T47D (cell line): ENCODE data around the gene MEG3.
A peak's percentile ranks its signal among the peaks of the same experiment; 100 is the strongest.

Experiments
- DNase-seq, 2 experiments: peaks; one replicate each; pipeline versions ENCODE4 v3.0.0 to v3.0.0-alpha.2; 2011 to 2012; ENCODE audit warnings: low read depth in 1 of 2, low spot score in 1 of 2
- JUND ChIP-seq: IDR thresholded peaks from 2 replicates; pipeline ENCODE4 v1.6.1; 2012; ENCODE audit warnings: low read depth
- in situ Hi-C: cut with HindIII; loops from 2 replicates; pipeline ENCODE4 v1.10.0; 2016; ENCODE audit warnings: low sequenced_read_pairs, low pct_unique_long_range_greater_than_20kb

The MEG3 gene

DNA sequence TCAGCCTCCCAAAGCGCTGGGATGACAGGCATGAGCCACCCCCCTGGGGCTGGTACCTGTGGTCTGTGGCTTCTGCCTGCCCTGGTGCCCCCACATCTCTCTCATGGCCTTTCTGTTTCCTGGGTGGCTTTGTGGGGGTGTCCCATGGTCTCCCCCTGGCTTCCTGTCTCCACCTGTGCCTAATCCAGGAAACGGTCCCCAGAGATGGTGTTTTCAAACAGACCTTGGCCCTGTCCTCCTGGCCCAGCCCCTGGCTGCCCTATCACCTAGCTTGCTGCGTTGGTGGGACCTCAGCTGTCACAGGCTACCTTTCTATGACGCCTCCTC, 18.1 kb downstream of the MEG3 start:
- in situ Hi-C loops, result no loop called here
- no peak for TF ChIP-seq JUND
- no peak for DNase-seq

DNA sequence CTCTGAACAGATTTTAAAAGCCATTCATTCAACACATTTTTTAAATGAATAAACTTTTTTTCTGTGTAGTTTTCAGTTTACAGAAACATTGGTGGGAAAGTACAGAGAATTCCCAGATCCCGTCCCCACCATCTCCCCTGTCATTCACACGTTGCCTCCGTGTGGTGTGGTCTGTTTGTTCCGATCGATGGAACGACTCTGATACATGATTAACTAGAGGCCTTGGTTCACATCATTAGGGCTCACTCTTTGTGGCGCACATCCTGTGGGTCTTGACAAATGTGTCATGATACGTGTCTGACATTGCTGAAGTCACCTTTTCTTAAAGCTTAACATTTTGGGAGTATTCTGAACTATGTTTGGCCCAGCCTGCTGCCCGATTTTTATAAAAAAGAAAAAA, 18.5 kb downstream of the MEG3 start:
- in situ Hi-C loops, result no loop called here
- DNase-seq, result no peak
- no peak for TF ChIP-seq JUND

DNA sequence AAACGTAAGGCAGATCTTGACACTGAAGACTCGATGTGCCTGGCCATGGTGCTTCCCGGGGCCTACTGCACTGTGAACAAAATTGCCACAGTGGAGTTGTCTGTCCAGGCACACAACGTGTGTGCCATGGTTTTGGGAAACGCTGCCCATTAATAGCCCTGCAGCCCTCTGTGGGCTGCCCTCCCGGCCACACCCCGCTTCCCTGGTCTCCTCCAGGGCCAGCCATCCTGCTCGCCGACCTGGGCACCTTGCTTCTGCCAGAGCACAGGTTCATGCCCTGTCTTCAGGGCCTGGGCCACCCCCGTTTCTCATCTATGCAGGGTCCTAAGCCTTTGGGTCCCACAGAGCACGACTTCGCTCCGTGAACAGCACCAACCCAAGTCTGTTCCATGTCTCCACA, 18.9 kb downstream of the MEG3 start:
- in situ Hi-C loops, result no loop called here
- TF ChIP-seq JUND, result no peak
- DNase-seq, result no peak

DNA sequence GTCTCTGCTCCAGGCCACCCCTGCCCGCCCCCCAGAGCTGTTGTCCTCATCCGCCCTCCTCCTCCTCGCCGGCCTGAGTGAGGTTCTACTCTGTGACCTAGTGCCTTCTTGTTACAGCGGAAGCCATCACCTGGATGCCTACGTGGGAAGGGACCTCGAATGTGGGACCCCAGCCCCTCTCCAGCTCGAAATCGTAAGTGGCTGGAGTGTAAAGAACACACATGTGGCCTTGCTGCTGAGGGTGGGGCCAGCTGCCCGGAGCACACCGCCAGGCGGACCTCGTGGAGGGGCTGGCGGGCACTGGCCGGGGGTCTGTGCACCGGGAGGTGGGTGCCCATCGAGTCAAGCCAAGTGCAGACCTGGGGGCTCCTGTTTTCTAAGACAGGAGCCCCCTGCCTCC, 19.4 kb downstream of the MEG3 start:
- in situ Hi-C loops, result no loop called here
- TF ChIP-seq JUND, result no peak
- no peak for DNase-seq

DNA sequence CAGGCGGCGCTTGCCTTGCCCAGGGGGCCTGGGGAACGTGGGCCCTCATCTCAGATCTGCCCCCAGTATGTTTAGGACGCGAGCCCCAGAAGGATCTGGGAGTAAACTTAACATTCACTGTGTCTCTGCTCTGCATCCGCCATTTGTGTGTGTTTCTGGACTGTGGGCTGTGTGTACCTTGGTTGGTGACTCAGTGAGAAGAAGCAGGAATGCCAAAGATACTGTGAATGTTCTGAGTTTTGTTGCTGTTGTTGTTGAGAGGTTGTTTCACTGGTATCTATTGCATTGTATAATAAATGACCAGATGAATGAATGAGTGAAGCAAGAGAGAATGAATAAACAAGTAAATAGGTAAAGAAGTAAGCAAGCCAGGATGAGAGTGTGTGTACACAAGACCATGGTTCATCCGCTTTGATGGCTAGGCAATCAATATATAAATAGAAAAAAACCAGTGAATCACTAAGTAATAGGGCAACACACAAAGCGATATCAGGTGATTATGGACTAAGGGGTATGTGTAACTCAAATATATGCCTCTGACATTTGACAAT, 20.5 kb downstream of the MEG3 start:
- TF ChIP-seq JUND, result no peak
- no peak for DNase-seq
- in situ Hi-C loops, result no loop called here

DNA sequence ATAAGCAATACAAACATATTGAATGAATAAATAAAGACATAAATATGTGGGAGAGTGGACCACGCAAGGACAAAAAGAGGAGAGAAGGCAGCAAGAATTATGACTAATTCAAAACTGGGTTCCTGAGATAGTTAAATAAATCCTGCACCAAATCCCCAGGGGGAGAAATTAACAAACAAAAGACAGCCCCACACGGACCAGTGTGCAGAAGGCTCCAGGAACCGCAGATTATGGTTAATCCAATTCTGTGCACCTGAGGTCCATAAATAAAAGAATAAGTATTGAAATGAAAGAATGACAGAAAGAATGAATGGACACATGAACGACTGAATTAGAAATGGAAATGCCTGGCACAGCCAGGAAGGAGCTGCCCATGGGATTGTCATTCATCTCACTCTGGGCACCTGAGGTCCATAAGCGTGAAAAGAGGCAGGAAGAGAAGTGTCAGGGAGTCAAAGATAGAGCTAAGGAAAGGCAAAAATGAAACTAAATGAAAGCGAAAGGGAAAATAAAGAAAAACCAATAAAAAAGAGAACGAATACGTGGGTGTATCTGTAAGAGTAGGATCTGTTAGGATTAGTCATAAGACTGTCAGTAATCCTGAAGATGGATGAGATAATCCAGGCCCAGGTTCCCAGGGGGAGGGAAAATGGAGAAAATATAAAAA, 23.3 kb downstream of the MEG3 start:
- no peak for DNase-seq

DNA sequence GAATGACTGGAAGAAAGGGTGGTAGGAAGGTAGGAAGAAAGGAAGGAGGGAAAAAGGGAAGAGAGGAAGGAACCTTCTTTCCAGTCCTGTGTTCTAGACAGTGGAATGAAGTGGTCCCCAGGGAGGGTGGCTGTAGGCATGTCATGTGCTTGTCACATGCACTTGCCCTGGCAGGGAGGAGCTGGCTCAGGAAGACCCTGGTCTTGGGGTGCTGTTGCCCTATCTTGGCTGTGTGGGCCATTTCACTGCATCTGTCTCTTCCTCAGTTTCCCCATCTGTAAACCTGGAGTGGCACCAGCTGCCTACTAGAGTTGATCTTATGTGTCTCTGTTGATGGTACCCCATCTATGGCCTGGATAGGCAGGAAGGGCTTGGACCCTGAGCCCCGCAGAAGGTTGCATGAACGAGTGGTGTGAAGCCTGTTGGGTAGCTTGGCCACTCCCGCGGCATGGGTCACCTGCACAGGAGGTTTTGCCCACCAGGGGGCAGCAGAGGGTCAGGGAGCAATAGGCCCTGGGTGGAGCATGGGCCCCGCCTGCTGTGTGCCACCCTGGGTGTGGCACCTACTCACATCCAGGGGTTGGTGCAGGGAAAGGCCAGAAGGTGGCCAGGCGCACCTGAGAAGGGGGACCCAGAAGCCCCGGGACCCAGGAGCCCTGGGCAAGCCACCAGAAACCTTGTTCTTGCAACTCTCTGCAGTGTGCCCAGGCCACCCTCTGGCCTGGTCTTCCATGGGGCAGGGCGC, 25.1 kb downstream of the MEG3 start:
- peak; percentile 63 to 84 for DNase-seq
- in situ Hi-C loops, result no loop called here
- TF ChIP-seq JUND, result no peak

More for the DNA sequence above, 23.3 kb downstream of the MEG3 start:
- no peak for TF ChIP-seq JUND
- in situ Hi-C loops, result no loop called here

DNA sequence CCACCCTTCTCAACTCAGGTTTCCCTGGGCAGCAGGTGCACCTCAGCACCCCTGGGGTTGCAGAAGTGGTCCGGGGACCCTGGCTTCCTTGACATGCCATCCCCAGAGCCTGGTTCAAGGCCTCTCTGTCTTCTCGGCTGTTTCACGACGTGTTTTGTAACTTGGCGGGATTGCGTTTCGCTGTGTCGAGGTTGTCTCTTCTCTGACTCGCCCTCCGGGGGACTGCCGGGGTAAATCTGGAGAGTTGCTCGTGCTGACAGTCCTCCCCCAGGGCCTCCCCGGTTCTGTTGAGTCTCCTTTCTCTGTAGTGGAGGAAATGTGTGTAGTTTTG, 25.6 kb downstream of the MEG3 start:
- in situ Hi-C loops, result no loop called here
- DNase-seq, result no peak
- TF ChIP-seq JUND, result no peak

DNA sequence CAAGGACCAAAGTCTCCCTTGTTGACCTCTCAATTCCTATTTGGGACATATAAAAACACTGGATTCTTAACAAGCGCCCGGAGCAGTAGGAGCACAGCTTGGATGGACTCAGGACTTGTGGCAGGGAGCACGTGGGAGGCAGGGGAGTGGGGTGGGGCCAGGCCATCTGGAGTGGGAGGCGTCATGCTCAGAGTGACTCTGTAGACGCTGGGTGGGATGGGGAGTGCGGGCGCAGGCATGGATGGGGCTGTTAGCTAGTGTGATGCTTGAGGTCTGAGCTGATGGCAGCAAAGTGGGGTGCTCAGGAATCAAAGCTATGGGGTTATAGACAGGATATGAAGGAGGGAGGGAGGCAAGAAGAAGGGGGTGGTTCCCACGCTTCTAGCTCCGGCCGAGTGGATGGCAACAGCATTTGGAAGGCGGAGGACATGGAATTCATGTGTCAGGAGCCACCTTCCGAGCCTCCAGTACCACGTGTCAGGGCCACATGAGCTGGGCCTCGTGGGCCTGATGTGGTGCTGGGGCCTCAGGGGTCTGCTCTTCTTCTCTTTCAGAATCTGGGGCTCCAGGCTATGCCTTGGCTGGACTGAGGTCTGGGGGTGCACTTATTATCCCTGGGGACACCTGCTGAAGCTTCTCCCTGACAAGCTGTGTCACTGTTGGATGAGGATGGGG, 26.2 kb downstream of the MEG3 start:
- TF ChIP-seq JUND, result no peak
- no peak for DNase-seq
- in situ Hi-C loops, result no loop called here

DNA sequence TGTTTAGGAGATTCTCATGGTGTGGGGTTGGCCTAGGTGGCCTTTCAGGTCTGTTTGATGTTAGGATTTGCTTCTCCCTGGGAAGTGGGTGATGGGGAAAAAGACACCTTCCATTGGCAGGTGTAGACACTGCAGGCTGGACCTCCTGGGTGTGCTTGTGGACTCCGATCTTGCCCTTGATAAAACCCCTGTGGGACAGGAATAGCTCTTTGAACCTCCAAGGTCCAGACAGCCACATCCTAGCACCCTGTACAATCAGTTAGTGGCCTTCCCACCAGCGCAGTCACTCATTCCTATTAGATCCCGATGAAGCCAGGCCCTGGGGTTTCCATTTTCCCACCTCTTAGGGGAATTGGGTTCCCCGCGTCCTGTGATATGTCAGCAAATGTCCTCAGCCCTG, 28.5 kb downstream of the MEG3 start:
- TF ChIP-seq JUND, result no peak
- in situ Hi-C loops, result no loop called here
- no peak for DNase-seq

DNA sequence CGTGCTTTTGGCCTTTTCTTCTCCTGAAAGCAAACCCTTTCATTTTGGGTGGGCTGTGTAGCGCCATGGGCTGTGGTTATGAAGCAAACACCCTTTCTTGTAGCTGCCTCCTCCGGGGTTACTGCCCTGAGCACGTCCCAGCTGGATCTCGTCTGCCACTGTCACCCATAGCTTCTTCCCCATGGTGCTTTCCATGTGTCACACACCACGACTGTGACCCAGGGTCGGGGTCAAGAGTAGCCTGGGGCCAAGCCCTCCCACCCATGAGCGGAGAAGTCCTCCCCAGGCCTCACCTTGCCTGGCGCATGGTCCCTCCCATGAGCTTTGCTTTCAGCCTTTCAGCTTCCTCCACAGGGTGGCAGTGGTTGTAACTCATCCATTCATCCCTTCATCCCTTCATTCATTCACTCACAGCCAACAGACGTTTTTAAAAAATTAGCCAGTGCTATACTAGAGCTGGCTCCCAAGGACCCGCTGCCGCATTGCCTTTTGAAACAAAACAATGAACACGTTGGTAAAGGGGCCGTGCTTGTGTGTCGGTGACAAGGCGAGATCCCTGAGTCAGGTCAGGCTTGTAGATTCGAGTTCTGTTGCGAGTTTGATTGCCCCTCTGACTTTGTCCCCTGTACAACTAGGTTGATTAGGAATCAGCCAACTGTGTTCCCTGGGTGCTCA, 29.5 kb downstream of the MEG3 start:
- in situ Hi-C loops, result no loop called here
- peak in 1 of 2 experiments; percentile 12 for DNase-seq
- no peak for TF ChIP-seq JUND

DNA sequence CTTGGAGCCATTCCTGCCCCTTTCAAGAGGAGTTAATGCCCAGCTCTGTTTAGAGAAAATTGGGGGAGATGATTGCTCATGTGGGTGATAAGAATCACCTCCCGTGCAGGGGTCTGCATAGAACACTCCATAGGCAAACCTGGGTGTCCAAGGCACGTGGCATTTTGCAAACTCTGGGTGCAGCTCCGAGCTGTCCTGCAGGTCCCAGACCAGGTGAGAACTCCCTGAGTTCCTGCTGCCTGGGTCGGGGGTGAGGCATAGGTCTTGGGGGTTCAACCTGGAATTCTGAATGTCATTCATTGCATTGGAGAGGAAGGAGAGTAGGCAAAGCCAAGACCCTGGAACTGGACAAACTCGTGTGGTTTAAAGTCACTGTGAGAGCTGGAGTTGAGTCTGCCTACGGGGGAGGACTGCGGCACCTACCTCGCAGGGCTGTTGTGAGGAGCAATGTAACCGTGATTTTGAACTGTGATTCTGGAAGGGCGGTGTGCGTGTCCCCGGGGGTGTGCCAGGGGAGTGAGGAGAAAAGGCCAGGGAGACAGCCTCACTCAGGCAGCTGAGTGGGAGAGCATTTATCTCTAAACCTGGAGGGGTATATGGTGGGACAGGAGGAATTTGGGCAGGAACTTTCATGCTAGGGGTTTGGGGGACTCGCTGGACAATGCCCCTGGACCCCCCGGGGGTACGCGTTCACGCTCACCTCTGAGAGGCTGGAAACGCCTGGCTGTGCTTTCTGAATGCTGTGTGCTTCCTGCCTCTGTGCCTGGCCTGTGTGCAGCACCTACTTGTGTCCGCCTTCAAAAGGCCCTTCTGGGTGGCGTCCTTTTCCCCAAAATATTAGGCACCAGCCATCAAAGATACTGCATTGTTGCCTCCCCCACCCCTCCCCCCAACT, 30.4 kb downstream of the MEG3 start:
- TF ChIP-seq JUND, result no peak
- in situ Hi-C loops, result no loop called here
- DNase-seq, result no peak
